HCT116 (cell line): Measurements from ENCODE around the gene RPLP1. TPM values are rescaled to one million over a fixed set of nuclear protein-coding genes. Genes with fewer than 3 reads are reported as not detected.

ENCODE experiments used
- ATAC-seq: fragments of 200-7000 bp; cut with Tn5 transposase; 2 replicates; pipeline ENCODE4 v1.9.1; 2020; ENCODE audit warnings: mild to moderate bottlenecking, moderate library complexity
- BruUV-seq: library from RNA; stranded (reverse); fragments of 400-500 nt; replicated peaks from 2 replicates; lab custom pipeline; 2021; lab: Mats Ljungman, UMichigan
- CTCF ChIA-PET: fragments of 300-600 bp; sonication (Branson Sonifier 250); formaldehyde crosslinking; loops from one replicate; lab custom pipeline; 2021; ENCODE audit warnings: antibody characterized with exemption; lab: Charles Lee
- POLR2A ChIA-PET: fragments of 300-600, 350-600 bp; sonication (Branson Sonifier 250); formaldehyde crosslinking; loops from one replicate; lab custom pipeline; 2021; ENCODE audit warnings: antibody characterized with exemption; lab: Charles Lee
- RAD21 ChIA-PET, 2 experiments: fragments of 300-600 bp; sonication (Branson Sonifier 250); formaldehyde crosslinking; loops; one replicate each; lab custom pipeline; 2023; ENCODE audit warnings: low total read pairs in 2 of 2; ENCODE audit not compliant: uncharacterized antibody in 2 of 2, unreplicated experiment in 2 of 2, low non-redundant PET in 1 of 2; lab: Charles Lee
- DNase-seq: peaks from one replicate; pipeline ENCODE4 v3.0.0-alpha.2; 2010; ENCODE audit warnings: low read depth, low spot score
- H2AFZ ChIP-seq: fragments of 200-600 bp; shearing (Covaris generic), sonication (generic); 2 replicates; pipeline ENCODE4 v1.6.1; 2017; ENCODE audit warnings: low read depth, mixed run types, mixed read lengths, antibody characterized with exemption, low read length; ENCODE audit not compliant: poor library complexity, severe bottlenecking
- H3K27ac ChIP-seq: 2 replicates; pipeline ENCODE4 v1.5.1; 2012; ENCODE audit warnings: low read depth, low read length
- H3K27me3 ChIP-seq: fragments of 200-600 bp; sonication (generic); 2 replicates; pipeline ENCODE4 v1.6.1; 2016; ENCODE audit warnings: mixed run types, low read length, mixed read lengths; ENCODE audit not compliant: insufficient read depth
- H3K36me3 ChIP-seq, 2 experiments: fragments of 200-500 bp in 1 of 2; fragments of 200-600 bp in 1 of 2; sonication (Bioruptor generic) in 1 of 2; sonication (generic) in 1 of 2; 2 replicates each; pipeline versions ENCODE4 v1.5.1 to v1.6.1; 2014 to 2016; ENCODE audit warnings: low read length in 2 of 2, inconsistent platforms in 1 of 2, mixed read lengths in 1 of 2, mixed run types in 1 of 2; ENCODE audit not compliant: insufficient read depth in 2 of 2, control insufficient read depth in 1 of 2
- H3K4me1 ChIP-seq, 2 experiments: fragments of 200-600 bp in 1 of 2; sonication (generic) in 1 of 2; 2 replicates each; pipeline versions ENCODE4 v1.5.1 to v1.6.1; 2012 to 2017; ENCODE audit warnings: low read length in 2 of 2, inconsistent platforms in 1 of 2, mild to moderate bottlenecking in 1 of 2, mixed read lengths in 1 of 2, mixed run types in 1 of 2, moderate library complexity in 1 of 2; ENCODE audit not compliant: insufficient read depth in 2 of 2, control insufficient read depth in 1 of 2
- H3K4me2 ChIP-seq: fragments of 200-600 bp; sonication (generic); 2 replicates; pipeline ENCODE4 v1.6.1; 2017; ENCODE audit warnings: mixed run types, low read length, mixed read lengths
- H3K4me3 ChIP-seq, 2 experiments: fragments of 200-600 bp in 1 of 2; sonication (generic) in 1 of 2; replicated peaks in 1 of 2; 2 replicates each; pipeline ENCODE4 v1.5.1; 2011 to 2016; ENCODE audit warnings: low read length in 2 of 2, control low read depth in 1 of 2, low read depth in 1 of 2, mild to moderate bottlenecking in 1 of 2, mixed read lengths in 1 of 2, mixed run types in 1 of 2
- H3K79me2 ChIP-seq: fragments of 200-600 bp; sonication (generic); 2 replicates; pipeline ENCODE4 v1.6.1; 2017; ENCODE audit warnings: mild to moderate bottlenecking, mixed run types, low read length, moderate library complexity, mixed read lengths; ENCODE audit not compliant: insufficient read depth
- H3K9ac ChIP-seq: fragments of 200-600 bp; sonication (generic); 2 replicates; pipeline ENCODE4 v1.6.1; 2016; ENCODE audit warnings: low read length, mixed read lengths
- H3K9me2 ChIP-seq: fragments of 200-600 bp; sonication (generic), shearing (Covaris generic); 2 replicates; pipeline ENCODE4 v1.6.1; 2017; ENCODE audit warnings: mixed run types, mild to moderate bottlenecking, moderate library complexity; ENCODE audit not compliant: insufficient read depth
- H3K9me3 ChIP-seq, 2 experiments: fragments of 200-500 bp in 1 of 2; fragments of 200-600 bp in 1 of 2; sonication (Bioruptor generic) in 1 of 2; sonication (generic) in 1 of 2; 2 replicates each; pipeline ENCODE4 v1.6.1; 2014 to 2017; ENCODE audit warnings: low read length in 2 of 2, mixed read lengths in 2 of 2, inconsistent platforms in 1 of 2, low read depth in 1 of 2, mild to moderate bottlenecking in 1 of 2, mixed run types in 1 of 2, moderate library complexity in 1 of 2; ENCODE audit not compliant: control insufficient read depth in 1 of 2, insufficient read depth in 1 of 2
- H4K20me1 ChIP-seq: fragments of 200-600 bp; sonication (generic), shearing (Covaris generic); 2 replicates; pipeline ENCODE4 v1.6.1; 2017; ENCODE audit warnings: mixed run types, mild to moderate bottlenecking, moderate library complexity; ENCODE audit not compliant: insufficient read depth
- EZH2phosphoT487 ChIP-seq: fragments of 200-600 bp; IDR thresholded peaks from 2 replicates; pipeline ENCODE4 v1.6.1; 2018; ENCODE audit warnings: antibody characterized with exemption, borderline replicate concordance
- FOSL1 ChIP-seq: IDR thresholded peaks from 2 replicates; pipeline ENCODE4 v1.6.1; 2012; ENCODE audit warnings: low read depth
- RAD21 ChIP-seq: IDR thresholded peaks from 2 replicates; pipeline ENCODE4 v1.6.1; 2012; ENCODE audit warnings: low read depth, mild to moderate bottlenecking
- intact Hi-C: fragments of 100-400 bp; cut with micrococcal nuclease; formaldehyde crosslinking; loops from 2 replicates; pipeline ENCODE4 v1.10.0; 2022
- total RNA-seq: library from RNA; stranded (reverse); gene quantifications from one replicate; pipeline ENCODE4 v1.2.1, GENCODE V29; 2021; ENCODE audit not compliant: unreplicated experiment
- TF ChIP-seq, protein P1 (sequence below): IDR thresholded peaks from 2 replicates; pipeline ENCODE4 v1.6.1; 2011; ENCODE audit warnings: mild to moderate bottlenecking, low read length, moderate library complexity; ENCODE audit not compliant: insufficient replicate concordance; ENCODE audit errors: extremely low read depth
- TF ChIP-seq, protein P2 (sequence below), 3 experiments: fragments of 200-600 bp in 1 of 3; sonication (generic) in 1 of 3; IDR thresholded peaks in 2 of 3; conservative IDR thresholded peaks in 1 of 3; 2 replicates each; pipeline ENCODE4 v1.5.1; 2012 to 2017; ENCODE audit warnings: low read depth in 2 of 3, low read length in 2 of 3, antibody characterized with exemption in 1 of 3, borderline replicate concordance in 1 of 3, control low read depth in 1 of 3, mild to moderate bottlenecking in 1 of 3, mixed read lengths in 1 of 3, mixed run types in 1 of 3, moderate library complexity in 1 of 3; ENCODE audit not compliant: insufficient read depth in 1 of 3

Gene RPLP1
- total RNA-seq, 1 experiment from 2014 or later, result 3,138 TPM

DNA sequence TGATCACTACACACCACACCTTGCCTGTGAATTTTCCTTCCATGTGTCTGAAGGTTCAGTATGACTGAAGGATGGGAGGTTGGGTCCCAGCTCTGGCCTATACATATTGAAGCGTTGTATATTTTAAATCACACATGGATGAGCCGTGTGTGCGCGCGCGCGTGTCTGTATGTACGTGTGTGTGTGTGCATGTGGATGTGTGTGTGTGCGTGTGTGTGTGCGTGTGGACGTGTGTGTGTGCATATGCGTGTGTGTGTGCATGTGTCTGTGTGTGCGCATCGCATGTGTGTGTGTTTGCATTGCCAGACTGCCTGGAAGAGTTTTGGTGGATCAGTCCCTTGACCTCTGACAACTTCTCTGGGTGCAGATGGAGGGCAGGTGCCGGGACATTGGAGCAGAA lies 45.7 kb downstream of the RPLP1 start:
- no peaks in the 10 kb centered on the region for H3K36me3 ChIP-seq
- no peak overlapping the region for H2AFZ ChIP-seq
- no TSS peak for BruUV-seq
- ChIA-PET CTCF (no interaction called here), POLR2A (no interaction called here), RAD21 (no interaction called here)
- no peaks in the 10 kb centered on the region for H3K79me2 ChIP-seq
- no peak overlapping the region for H3K9ac ChIP-seq
- H3K4me2 ChIP-seq, result no peak overlapping the region
- H3K9me3 ChIP-seq, result no peaks in the 10 kb centered on the region
- H3K27ac ChIP-seq, result no peak overlapping the region
- H3K27me3 ChIP-seq, result no peaks in the 10 kb centered on the region
- H3K9me2 ChIP-seq, result no peaks in the 10 kb centered on the region
- intact Hi-C loops, result no loop called here
- no peak for DNase-seq
- no peak overlapping the region for H3K4me3 ChIP-seq
- TF ChIP-seq, protein P1, sequence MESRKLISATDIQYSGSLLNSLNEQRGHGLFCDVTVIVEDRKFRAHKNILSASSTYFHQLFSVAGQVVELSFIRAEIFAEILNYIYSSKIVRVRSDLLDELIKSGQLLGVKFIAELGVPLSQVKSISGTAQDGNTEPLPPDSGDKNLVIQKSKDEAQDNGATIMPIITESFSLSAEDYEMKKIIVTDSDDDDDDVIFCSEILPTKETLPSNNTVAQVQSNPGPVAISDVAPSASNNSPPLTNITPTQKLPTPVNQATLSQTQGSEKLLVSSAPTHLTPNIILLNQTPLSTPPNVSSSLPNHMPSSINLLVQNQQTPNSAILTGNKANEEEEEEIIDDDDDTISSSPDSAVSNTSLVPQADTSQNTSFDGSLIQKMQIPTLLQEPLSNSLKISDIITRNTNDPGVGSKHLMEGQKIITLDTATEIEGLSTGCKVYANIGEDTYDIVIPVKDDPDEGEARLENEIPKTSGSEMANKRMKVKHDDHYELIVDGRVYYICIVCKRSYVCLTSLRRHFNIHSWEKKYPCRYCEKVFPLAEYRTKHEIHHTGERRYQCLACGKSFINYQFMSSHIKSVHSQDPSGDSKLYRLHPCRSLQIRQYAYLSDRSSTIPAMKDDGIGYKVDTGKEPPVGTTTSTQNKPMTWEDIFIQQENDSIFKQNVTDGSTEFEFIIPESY, result no peak
- no peak for TF ChIP-seq FOSL1
- no peak for TF ChIP-seq EZH2phosphoT487
- TF ChIP-seq RAD21, result no peak
- TF ChIP-seq, protein P2, sequence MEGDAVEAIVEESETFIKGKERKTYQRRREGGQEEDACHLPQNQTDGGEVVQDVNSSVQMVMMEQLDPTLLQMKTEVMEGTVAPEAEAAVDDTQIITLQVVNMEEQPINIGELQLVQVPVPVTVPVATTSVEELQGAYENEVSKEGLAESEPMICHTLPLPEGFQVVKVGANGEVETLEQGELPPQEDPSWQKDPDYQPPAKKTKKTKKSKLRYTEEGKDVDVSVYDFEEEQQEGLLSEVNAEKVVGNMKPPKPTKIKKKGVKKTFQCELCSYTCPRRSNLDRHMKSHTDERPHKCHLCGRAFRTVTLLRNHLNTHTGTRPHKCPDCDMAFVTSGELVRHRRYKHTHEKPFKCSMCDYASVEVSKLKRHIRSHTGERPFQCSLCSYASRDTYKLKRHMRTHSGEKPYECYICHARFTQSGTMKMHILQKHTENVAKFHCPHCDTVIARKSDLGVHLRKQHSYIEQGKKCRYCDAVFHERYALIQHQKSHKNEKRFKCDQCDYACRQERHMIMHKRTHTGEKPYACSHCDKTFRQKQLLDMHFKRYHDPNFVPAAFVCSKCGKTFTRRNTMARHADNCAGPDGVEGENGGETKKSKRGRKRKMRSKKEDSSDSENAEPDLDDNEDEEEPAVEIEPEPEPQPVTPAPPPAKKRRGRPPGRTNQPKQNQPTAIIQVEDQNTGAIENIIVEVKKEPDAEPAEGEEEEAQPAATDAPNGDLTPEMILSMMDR (IDR thresholded peaks at IDR 0.05 in 2 of 3, conservative IDR thresholded peaks at IDR 0.05 in 1 of 3; ENCODE audit: borderline replicate concordance in 1 of 3, insufficient read depth in 1 of 3, low read depth in 2 of 3, low read length in 2 of 3), result no peak
- TF ChIP-seq, all 23 proteins: peak for 0
- no peaks in the 10 kb centered on the region for H4K20me1 ChIP-seq
- no peaks in the 10 kb centered on the region for H3K4me1 ChIP-seq
- no peak for ATAC-seq
